ENCODE results near the gene CSTF1.
"Not testable (repeated sequence)": the region's sequence is repeated elsewhere in the genome, so short reads cannot be mapped to it uniquely, and the experiment has no call there.

CSTF1 gene

DNA sequence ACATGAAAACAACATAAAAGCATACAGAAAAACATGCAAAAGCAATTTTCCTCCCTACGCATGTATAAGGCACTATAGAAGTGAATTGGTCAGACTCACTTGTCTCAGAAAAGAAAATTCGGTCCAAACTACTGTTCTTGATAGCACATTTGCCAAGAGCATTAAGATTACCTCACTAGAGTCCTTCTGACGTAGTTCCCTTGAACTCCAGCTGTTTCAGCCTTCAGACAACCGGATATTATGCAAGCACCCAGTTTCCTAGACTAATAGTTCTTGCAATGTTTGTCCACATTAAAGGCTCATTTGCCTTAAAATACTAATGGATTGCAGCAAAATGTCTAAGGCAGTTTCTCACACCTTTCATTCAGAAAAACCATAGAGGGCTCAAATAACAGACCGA lies 17.1 kb downstream of the CSTF1 start:
- DNase-seq (ENCODE audit: low read depth in 2 of 2), result no peak

DNA sequence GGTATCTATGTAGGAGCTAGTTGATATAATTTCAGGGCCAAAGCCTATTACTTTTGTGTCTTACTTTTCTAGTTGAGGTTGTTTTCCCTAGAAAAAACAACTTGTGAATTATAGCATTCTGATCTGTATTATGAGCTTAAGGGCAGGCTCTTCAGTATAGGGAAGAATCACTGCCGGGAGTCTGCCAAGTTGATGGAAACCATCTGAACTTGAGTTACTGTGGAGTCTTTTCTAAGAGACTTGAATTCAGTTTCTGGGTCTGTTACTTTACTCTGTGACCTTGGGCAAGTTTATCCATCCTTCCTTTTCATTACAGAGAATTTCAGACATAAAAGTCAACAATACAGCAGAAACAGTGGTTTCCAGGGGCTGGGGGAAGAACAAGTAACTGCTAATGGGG lies 17.5 kb downstream of the CSTF1 start:
- DNase-seq (ENCODE audit: low read depth in 2 of 2), result no peak

DNA sequence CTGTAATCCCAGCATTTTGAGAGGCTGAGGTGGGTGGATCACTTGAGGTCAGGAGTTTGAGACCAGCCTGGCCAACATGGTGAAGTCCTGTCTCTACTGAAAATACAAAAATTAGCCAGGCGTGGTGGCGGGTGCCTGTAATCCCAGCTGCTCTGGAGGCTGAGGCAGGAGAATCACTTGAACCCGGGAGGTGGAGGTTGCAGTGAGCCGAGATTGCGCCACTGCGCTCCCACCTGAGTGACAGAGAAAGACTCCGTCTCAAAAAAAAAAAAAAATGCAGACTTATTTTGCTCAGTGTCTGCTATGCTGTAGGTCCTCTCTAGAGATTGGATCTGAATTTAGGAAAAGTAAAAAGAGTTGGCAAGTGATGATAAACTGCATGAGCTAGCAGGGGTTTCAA lies 18.8 kb downstream of the CSTF1 start:
- DNase-seq (ENCODE audit: low read depth in 2 of 2), result not testable (repeated sequence)

DNA sequence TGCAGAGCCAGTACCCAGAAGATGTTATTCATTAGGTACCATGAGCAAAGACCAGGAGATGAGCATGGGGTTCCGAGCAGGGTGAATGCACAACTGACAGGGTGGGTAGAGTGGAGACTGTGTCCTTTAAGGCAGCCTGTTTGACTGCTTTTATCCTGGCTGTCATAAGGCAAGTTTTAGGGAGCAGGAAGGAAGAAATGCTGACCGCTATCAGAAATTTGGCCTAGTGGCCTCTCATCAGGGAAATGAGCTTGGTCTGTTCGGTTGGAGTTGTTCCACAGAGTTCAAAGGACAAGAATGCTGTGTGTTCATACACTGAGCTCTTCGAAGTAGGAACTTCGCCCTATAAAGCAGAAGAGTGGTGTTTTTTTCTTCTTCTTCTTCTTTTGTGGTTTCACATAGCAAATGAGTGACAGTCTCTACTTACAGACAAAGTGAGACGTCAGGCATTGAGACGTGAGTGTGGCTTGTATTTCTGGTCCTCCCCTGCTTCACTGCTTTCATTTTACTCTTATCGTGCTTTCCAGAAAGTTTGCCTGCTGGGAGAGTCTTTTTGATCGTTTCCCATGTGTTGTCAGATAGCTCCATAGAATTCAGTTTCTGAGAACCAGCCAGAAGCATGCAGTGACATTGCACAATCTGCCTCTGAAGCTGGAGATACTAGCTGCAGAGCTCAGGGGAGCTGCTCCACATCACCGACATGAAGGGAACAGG lies 19.5 kb downstream of the CSTF1 start, which contains the start of gene CASS4:
CASS4 (plus strand) TSS at position 502 of the 714 bp plus-strand sequence; CDS start at position 701, 199 bp downstream.
- no peak for DNase-seq (ENCODE audit: low read depth in 2 of 2)

DNA sequence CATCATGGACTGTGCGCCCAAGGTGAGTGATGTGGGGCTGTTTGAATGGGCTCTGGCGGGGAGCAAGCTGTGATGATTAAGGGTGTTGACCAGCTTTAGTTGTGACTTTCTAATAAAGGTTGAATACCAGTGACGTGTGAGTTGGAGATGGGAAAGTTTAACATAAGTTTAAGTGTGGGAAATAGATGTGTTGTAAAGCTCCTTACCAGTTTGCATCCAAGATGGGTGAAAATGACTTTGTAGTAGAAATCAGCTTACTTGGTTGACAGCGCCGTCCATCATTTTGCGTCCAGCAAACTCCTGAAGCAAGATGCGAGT lies 20.0 kb downstream of the CSTF1 start:
- DNase-seq (ENCODE audit: low read depth in 2 of 2), result no peak

DNA sequence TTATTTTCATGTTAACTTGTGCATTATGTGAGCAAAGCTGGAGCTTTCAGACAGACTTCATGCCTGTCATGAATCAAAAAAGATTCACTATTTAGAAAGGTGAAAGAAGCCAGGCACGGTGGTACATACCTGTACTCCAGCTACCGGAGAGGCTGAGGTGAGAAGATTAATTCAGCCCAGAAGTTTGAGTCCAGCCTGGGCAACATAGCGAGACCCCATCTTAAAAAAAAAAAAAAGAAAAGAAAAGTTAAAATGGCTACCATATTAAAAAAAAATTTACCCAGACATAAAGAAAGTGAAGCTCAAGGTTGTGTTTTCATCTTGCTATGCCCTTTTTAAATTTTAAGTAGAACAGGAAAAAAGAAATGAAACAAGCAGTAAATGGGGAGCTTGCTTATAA lies 20.5 kb downstream of the CSTF1 start:
- no peak for DNase-seq (ENCODE audit: low read depth in 2 of 2)

DNA sequence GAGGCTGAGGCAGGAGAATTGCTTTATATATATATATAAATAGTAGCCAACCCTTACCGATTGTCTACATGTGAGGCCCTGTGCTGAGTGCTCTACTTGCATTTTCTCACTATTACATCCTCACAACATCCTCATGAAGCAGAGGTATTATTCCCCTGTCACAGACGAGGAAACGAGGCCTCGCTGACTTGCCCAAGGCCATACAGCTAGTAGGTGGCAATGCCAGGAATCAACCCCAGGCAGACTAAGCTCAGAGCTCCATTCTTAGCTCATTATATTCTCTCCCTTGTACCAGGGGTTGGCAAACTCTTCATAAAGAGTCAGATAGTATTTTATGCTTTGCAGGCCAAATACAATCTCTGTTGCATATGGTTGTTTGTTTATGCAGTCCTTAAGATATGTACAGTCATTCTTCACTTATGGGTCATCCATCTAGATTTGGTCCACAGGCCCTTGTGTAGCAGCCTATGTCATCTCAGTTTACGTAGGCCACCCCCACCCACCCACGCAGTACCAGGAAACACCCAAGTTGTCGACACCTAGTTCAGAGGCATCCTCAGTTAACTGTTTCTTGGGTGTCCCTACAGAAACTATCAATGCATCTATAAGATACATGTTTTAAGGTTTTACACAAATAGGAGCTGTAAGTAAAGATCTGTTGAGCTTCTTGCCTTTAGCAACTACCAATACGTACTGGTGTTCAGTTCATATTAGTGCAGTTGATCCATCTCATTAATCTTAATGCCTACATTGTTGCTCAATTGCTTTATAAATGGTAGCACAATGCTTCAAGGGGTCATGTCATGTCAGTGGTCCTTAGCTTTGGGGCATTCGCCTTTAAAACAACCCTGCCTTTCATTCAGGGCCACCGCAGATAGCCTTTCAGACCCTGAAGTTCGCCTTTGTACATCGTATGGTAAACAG lies 22.7 kb downstream of the CSTF1 start:
- peak; percentile 36 to 39 for DNase-seq (ENCODE audit: low read depth in 2 of 2)

DNA sequence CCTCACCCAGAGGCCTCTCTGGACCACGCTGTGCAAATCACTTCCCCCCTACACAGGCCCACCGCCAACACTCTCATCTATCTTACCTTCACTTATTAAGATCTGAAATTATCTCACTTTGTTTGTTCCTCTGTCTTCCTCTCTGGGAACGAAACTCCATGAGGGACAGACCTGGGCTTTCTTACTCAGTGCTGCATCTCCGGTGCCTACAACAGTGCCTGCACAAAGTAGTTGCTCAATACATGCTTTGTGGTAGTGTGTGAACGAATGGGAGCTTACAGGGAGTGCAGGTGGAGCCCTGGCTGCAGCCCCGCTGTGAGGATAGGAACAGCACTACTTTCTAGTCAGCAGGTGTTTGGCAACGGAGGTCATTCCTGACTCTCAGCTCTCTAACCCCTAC lies 25.0 kb downstream of the CSTF1 start:
- DNase-seq (ENCODE audit: low read depth in 2 of 2), result no peak

DNA sequence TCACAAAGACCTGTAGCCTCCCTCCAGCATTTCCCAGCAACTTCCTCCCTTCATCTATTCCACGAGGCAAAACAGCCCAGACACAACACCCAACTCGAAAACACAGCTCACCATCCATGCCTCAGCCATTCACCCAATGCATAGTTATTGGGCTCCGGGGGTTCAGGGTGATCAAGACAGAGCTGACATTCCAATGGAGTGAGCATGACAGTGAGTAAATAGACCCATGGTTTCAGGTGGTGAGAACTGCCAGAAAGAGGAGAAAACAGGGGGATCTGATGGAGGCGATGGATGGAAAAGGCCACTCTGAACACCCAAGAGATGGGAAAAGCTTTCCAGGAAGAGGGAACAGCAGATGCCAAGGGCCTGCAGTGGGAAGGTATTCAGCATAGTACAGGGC lies 25.5 kb downstream of the CSTF1 start:
- no peak for DNase-seq (ENCODE audit: low read depth in 2 of 2)

DNA sequence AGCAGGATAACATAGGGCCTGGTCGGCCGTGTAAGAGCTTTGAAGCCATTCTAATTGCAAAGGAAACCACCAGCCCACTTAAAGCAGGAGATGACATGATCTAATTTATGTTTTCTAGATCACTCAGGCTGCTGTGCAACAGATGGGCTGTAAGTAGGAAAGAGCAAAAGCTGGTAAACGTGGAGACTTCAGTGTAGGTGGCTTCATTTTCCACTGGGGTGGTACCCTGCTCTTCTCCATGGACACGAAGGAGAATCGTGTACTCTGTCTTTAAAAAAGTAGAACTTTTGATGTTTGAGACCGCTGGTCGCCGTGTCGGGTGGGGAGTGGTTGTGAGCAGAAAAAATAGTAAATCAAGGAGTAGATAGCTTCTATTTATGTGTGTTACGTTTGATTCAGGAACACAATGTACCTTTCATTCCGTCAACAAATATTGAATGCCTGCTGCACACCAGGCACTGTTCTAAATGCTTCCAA lies 26.0 kb downstream of the CSTF1 start:
- no peak for DNase-seq (ENCODE audit: low read depth in 2 of 2)

DNA sequence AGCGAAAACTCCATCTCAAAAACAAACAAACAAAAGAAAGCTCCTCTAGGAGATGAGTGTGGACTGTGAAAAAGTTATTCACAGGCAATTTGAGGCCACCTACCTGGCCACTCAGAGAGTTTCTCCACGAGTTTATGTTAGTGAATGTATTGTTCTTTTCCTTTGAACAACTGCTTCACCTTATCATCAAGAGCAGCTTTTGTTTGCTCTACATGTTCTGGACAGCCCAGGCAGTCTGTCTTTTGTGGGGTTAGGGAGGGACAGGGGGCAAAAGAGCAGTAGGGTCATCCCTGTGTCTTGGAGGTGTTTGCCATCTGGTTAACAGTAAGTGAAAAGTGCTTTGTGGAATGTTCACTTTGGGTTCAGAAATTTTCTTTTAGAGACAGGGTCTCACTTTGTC lies 27.6 kb downstream of the CSTF1 start:
- DNase-seq (ENCODE audit: low read depth in 2 of 2), result no peak

DNA sequence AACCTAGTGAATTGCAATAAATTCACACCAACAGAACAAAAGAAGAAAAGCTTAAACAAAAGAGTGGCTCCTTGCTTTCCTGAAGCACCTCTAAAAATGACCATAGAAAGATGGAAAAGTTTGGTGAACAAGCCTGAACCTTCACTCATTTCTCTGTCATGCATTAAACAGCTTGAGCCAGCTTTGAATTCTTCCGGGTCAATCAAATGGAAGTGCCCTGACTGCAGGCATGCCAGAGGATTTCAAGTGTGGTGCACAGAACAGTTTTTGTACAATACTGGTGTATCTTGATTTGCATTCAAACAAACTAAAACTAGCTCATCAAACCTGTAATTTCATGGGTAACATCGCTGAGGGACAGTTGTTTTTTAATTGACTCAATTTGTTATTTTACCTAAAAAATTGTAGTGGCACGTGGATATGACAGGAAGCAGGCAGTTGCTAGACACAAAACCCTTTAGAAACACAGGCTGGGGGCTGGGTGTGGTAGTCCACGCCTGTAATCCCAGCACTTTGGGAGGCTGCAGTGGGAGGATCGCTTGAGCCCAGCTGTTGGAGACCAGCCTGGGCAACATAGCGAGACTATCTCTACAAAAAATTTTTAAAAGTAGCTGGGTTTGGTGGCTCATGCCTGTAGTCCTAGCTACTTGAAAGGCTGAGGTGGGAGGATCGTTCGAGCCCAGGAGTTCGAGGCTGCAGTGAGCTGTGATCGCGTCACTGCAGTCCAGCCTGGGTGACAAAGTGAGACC lies 28.7 kb downstream of the CSTF1 start:
- no peak for DNase-seq (ENCODE audit: low read depth in 2 of 2)

DNA sequence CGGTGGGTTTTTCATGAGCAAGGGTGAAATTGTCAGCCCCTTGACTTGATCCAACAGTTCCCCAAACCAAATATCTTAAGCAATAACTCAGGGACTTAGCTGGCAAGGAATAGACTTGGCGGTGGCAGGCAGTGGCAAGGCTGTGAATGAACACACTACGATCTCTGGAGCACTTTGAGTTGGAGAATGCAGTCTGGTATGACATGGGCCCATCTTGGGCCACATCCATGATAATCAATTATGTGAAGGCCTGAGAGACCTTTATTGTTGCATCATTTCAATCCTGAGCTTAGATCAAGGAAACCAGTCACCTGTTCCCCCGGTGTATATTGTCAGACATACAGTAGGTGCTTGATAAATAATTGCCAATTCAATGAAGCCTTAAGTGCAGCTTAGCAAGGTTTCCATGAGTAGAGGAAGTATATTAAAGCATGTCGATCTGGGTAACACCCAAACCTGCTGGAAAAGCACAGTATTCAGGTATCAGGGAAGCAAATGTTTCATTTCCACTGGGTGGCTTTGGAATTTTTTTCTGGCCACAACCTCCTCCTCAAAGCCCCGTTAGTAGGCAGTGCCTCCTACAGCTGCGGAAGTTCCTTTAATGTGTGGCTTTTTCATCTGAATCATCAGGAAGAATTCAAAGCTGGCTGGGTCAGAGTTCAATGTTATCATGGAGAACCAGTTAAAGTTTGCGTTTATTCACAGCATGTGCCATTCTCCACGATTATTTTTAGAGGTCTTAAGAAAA lies 29.8 kb downstream of the CSTF1 start:
- no peak for DNase-seq (ENCODE audit: low read depth in 2 of 2)

DNA sequence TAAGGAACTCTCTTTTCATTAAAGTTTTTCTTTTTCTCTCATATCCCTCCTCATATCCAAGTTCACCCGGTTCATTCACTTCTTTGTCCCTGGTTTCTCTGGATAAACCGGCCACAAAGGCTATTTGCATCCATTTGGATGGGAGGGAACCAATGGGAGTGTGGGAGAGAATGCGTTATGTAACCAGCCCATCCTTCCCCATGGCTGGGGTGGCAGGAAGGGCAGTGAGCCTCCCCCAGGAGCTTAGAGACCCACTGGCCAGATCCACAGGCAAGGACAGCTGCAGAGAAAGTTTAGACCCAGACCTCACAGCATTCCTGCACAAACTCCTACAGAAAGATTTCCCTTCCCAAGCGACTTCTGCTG lies 30.4 kb downstream of the CSTF1 start:
- DNase-seq (ENCODE audit: low read depth in 2 of 2), result no peak

DNA sequence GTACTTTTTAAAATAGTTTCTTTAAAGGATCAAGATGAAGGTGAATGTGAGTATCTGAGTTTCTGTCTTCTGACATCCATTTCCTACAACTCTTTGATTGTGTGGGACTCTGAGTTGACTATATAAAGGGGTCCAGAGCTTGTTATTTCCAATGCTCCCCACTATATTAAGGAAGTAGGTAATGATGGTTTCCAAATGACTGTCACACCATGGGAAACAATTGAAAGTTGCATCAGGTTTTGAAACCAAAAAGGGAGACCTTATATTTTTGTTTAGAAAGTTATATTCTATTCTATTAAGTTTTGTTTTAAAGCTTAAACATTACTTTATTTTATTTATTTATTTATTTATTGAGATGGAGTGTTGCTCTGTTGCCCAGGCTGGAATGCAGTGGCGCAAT lies 30.8 kb downstream of the CSTF1 start:
- no peak for DNase-seq (ENCODE audit: low read depth in 2 of 2)

DNA sequence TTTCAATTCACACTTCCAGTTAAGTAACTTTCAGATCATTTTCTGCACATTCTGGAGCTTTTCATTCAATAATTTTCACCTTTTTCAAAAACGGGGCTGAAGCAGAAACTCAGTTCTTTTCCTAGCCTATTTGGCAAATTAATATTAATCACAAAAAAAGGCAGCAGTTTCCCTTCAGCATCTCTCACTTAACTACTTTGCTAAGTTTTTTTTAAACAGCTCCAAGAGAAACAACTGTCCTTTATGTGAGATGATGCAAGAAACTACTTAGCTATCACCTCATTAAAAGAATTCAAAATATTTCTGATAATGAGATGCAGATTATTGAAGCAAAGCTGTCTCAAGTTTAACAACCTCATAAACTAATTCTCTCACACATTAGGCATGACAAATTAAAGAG lies 31.4 kb downstream of the CSTF1 start:
- no peak for DNase-seq (ENCODE audit: low read depth in 2 of 2)

DNA sequence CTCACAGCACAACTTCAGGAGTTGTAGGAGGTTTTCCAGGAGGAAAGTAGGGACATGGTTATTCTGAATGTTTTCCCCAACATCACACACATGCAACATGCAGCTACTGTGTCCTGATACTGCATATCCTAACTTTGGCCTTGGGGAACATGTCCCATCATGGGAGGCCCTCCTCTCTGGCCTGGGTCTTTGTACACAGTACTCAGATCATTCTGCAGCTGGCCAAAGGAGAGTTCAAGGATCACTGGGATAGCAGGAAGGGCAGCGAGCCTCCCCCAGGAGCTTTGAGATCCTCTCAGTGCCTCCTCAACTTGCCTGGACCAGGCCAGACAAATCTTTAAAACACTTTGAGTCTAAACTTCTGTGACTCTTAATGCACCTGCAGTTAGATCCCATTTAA lies 32.5 kb downstream of the CSTF1 start:
- no peak for DNase-seq (ENCODE audit: low read depth in 2 of 2)

DNA sequence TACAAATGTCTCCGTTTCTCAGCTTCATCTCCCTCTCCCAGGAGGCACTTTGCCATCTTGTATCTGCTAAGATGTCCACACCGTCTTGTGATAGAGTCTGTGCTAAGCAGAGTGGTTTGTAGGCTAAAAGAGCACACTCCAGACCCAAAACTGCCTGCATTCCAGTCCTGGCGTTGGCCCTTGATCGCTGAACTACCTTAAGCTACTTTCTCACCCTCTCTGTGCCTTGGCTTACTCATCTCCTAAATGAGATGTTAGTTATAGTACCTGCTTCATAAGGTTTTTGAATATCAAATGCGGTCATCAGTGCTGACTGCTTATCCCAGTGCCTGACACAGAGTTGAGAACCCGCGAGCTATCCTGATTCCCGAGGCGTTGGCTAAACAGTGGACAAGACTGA lies 33.6 kb downstream of the CSTF1 start:
- DNase-seq (ENCODE audit: low read depth in 2 of 2), result no peak

DNA sequence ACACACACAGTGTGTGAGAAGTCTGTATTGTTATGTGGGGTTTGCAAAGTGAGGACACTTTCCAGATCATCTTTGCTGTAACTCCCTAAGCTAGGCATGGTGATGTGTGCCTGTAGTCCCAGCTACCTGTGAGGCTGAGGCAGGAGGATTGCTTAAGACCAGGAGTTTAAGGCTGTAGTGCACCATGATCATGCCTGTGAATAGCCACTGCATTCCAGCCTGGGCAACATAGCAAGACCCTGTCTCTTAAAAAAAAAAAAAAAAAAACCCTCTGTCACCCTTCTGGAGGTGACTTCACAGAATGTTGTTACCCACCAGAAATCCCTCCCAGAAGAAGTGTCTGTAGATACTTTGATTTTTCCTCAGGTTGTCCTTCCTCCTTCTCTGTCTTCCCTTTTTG lies 34.5 kb downstream of the CSTF1 start:
- DNase-seq (ENCODE audit: low read depth in 2 of 2), result no peak

DNA sequence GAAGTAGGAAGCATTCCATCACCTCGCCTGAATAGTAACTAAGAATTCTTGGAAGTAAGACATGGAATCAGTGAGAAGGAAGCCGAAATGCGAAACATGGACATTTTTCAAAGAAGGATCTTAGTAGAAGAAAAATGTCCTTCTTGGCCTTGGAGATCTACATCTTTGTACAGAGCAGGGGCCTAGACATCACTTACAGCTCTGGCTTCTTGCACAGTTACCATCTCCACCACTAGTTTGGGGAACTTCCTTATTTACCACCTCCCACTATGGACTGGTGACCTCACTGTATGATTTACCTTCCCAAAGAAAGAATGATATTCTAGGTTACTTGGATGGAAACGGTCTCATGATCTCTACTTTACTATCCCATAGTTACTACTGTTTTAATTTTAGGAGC lies 35.4 kb downstream of the CSTF1 start:
- DNase-seq (ENCODE audit: low read depth in 2 of 2), result no peak

DNA sequence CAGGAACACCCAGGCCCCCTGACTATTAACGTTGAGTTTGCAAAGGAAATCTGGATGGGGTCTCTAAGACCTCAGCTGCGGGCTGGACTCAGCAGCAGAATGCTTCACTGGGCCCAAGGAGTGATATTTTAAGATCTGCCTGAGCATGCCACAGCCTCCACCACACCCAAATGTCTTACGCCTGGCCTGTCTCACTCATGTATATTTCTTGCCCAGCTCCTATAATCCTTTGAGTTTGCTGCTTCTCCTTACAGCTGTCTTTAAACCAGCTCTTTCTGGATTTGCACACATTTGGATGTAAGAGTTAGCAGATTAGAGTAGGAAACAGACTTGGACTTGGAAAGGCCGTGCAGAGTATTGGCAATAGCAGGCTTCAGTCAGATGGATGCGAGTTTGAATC lies 36.0 kb downstream of the CSTF1 start:
- no peak for DNase-seq (ENCODE audit: low read depth in 2 of 2)

DNA sequence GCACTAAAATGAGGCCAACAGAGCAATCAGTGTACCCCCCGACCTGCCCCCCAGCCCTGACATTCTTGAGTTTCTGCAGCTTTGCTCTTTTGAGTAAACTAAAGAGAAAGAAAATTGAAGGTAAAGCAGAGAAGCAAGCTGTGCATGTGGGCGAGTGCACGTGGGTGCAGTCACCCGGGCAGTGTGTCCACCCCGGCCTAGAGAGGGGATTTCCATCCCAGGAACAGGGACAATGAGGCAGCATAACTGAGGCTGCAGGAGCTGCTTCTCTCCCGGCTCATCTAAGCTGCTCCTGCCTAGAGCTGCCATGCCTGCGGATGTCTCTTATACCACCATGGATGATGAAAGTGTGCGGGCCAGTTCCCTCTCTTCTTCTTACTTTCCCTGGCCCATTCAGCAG lies 36.4 kb downstream of the CSTF1 start:
- no peak for DNase-seq (ENCODE audit: low read depth in 2 of 2)
